Right atrium auricular region (tissue), 2 donors: ENCODE measurements around the gene LRR1. TPM values are rescaled to one million over a fixed set of nuclear protein-coding genes. Genes with fewer than 3 reads are reported as not detected.
"Not testable (repeated sequence)": the region's sequence is repeated elsewhere in the genome, so short reads cannot be mapped to it uniquely, and the experiment has no call there.

Experiments
- DNase-seq: peaks from one replicate; pipeline ENCODE4 v3.0.0-alpha.2; 2019; ENCODE audit warnings: low spot score
- H3K27ac ChIP-seq, 2 donors: fragments of 200-600 bp; sonication (generic); 1 replicate in 1 of 2; 2 replicates in 1 of 2; pipeline ENCODE4 v1.5.1; 2016 to 2019
- H3K27me3 ChIP-seq, 2 donors: fragments of 200-600 bp; sonication (generic); one replicate each; pipeline versions ENCODE4 v1.5.1 to v1.6.0; 2017 to 2019
- H3K36me3 ChIP-seq: fragments of 200-600 bp; sonication (generic); one replicate; pipeline ENCODE4 v1.5.1; 2016
- H3K4me1 ChIP-seq, 2 donors: fragments of 200-600 bp; sonication (generic); one replicate each; pipeline versions ENCODE4 v1.5.1 to v1.6.0; 2017 to 2019
- H3K4me3 ChIP-seq, 2 donors: fragments of 200-600 bp; sonication (generic); 1 replicate in 1 of 2; 2 replicates in 1 of 2; pipeline ENCODE4 v1.5.1; 2017 to 2019; ENCODE audit warnings: mild to moderate bottlenecking in 1 of 2, moderate library complexity in 1 of 2
- H3K9me3 ChIP-seq, 2 donors: fragments of 200-600 bp; sonication (generic); one replicate each; pipeline ENCODE4 v1.5.1; 2019
- total RNA-seq, 2 donors: library from RNA; depleted of rRNA; stranded (reverse); fragments of >200 nt; gene quantifications; one replicate each; pipeline ENCODE4 v1.1.0, GENCODE V29; 2016
- TF ChIP-seq, protein P1 (sequence below), 2 donors: fragments of 200-600 bp; sonication (generic); IDR thresholded peaks; one replicate each; pipeline ENCODE4 v1.5.1; 2019; ENCODE audit warnings: antibody characterized with exemption in 2 of 2

The LRR1 gene
- total RNA-seq, 2 donors from 2014 or later, result 3.6 to 3.8 TPM

DNA sequence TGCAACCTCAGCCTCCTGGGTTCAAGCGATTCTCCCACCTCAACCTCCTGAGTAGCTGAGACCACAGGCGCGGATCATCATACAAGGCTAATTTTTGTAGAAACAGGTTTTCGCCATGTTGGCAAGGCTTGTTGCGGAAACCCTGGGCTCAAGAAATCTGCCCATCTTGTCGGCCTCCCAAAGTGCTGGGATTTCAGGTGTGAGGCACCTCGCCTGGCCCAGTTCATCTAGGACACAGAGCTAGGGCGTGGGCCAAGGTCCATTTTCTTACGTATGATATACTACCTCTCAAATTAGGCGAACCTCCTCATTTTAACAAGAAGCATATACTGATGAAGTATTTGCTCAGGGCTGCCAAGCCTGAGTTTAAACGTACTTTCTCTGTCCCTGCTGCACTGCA, 14.7 kb upstream of the LRR1 start:
- no peak overlapping the region for H3K27ac ChIP-seq
- no peak overlapping the region for H3K4me3 ChIP-seq

DNA sequence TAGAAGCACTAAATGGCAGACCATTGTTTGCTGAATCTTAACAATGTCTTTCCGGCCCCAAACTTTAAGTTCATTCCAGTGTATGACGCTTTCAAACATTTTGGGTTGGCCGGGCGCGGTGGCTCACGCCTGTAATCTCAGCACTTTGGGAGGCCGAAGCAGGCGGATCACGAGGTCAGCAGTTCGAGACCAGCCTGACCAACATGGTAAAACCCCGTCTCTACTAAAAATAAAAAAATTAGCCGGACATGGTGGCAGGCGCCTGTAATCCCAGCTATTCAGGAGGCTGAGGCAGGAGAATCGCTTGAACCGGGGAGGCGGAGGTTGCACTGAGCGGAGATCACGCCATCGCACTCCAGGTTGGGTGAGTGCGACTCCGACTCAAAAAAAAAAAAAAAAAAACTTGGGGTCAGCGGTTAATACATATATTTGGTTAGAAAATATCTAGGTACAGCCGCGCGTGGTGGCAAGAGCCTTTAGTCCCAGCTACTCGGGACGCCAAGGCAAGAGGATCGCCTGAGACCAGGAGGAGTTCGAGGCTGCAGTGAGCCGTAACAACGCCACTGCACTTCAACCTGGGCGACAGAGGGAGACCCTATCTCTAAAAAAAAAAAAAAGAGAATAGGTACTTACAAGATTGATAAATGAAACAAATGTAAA, 13.6 kb upstream of the LRR1 start:
- H3K27me3 ChIP-seq, H3K9me3 ChIP-seq, DNase-seq: not testable (repeated sequence)
- peak overlapping the region; percentile 84 to 95 for H3K27ac ChIP-seq
- H3K4me1 ChIP-seq, result peaks cover 0 to 24% of the 10 kb centered on the region in 2 donors
- H3K36me3 ChIP-seq, result peaks cover 18% of the 10 kb centered on the region
- H3K4me3 ChIP-seq, result peak overlapping the region; percentile 79 to 91

More for the DNA sequence above, 14.7 kb upstream of the LRR1 start:
- H3K4me1 ChIP-seq, result peaks cover 0 to 24% of the 10 kb centered on the region in 2 donors
- TF ChIP-seq, protein P1, sequence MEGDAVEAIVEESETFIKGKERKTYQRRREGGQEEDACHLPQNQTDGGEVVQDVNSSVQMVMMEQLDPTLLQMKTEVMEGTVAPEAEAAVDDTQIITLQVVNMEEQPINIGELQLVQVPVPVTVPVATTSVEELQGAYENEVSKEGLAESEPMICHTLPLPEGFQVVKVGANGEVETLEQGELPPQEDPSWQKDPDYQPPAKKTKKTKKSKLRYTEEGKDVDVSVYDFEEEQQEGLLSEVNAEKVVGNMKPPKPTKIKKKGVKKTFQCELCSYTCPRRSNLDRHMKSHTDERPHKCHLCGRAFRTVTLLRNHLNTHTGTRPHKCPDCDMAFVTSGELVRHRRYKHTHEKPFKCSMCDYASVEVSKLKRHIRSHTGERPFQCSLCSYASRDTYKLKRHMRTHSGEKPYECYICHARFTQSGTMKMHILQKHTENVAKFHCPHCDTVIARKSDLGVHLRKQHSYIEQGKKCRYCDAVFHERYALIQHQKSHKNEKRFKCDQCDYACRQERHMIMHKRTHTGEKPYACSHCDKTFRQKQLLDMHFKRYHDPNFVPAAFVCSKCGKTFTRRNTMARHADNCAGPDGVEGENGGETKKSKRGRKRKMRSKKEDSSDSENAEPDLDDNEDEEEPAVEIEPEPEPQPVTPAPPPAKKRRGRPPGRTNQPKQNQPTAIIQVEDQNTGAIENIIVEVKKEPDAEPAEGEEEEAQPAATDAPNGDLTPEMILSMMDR (IDR thresholded peaks at IDR 0.05), result no peak
- H3K36me3 ChIP-seq, result peaks cover 18% of the 10 kb centered on the region
- no peak for DNase-seq
- no peaks in the 10 kb centered on the region for H3K9me3 ChIP-seq
- no peaks in the 10 kb centered on the region for H3K27me3 ChIP-seq

DNA sequence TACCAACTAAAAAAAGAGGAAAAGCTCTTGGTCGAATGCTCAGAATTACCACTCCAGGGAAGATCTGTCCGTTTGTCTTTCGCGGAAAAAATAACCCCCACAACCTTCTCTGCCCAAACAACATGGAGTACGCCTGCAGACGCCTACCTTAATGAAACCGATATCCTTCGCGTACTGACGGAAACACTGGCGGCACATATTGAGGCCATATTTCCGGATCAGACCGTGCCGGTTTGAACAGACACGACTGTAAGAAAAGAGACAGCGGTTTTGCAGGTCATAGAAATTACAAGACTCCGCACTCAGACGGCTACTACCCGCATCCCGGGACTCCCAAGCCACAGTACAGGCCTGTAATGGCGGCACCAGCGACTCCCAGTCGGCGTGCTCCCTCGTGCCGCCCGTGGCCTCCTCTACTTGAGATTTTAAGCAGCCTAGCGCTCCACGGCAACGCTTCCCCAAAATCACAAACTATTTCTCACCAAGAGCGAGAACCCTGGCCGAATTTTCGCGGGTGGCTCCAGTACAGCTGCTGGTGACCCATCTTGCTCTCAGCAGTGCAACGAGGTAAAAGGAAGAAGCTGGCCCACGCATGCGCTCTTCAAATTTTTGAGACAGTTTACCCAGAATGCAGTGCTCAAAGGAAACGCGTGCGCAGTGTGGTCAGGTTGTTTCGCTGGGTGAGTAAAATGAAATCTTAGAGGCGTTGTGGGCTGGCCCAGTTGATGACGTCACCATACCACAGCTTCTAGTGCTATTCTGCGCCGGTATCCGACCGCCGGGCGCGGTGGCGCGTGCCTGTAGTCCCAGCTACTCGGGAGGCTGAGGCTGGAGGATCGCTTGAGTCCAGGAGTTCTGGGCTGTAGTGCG, 12.7 kb upstream of the LRR1 start, which contains the start of gene RPS29:
TSS of gene RPS29 (minus strand) at position 578 of the 870 bp plus-strand sequence. CDS start at position 544, 34 bp downstream.
- peaks cover 0 to 24% of the 10 kb centered on the region in 2 donors for H3K4me1 ChIP-seq
- no peaks in the 10 kb centered on the region for H3K27me3 ChIP-seq
- peaks cover 18% of the 10 kb centered on the region for H3K36me3 ChIP-seq
- H3K9me3 ChIP-seq, result no peaks in the 10 kb centered on the region
- peak within 1 kb of the TSS; percentile 79 to 91 for H3K4me3 ChIP-seq
- H3K27ac ChIP-seq, result peak within 1 kb of the TSS; percentile 84 to 95
- TF ChIP-seq, protein P1 (IDR thresholded peaks at IDR 0.05), result no peak
- peak; percentile 100 for DNase-seq

DNA sequence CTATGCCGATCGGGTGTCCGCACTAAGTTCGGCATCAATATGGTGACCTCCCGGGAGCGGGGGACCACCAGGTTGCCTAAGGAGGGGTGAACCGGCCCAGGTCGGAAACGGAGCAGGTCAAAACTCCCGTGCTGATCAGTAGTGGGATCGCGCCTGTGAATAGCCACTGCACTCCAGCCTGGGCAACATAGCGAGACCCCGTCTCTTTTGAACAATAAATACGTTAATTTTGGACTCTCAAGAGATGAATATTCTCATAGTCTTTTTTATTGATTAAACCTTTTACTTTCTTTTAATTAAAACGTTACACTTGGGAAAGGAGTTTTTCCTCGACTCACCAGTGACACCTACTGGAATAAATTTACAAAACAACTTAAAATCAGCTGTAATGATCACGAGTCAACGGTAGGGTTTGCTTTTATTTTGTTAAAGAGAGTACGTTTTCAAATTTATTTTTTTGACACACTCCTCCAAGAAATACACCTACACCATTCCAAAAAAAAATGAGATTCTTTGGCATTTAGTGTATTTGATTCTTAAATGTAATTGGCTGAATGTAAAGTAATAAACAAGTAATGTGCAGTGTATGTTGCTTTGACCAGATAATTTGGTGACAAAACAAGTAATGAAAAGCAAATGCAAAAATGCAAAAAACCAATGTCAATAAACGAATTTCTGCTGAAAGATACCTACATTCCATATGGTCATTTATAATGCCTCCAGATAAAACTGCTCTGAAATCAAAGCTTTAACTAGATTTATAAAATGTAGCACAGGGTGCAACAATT, 11.9 kb upstream of the LRR1 start:
- Histone ChIP-seq H3K27ac (peak overlapping the region; percentile 84 to 95), H3K4me1 (peaks cover 0 to 24% of the 10 kb centered on the region in 2 donors), H3K9me3 (no peaks in the 10 kb centered on the region), H3K4me3 (peak overlapping the region; percentile 79 to 91), H3K27me3 (no peaks in the 10 kb centered on the region), H3K36me3 (peaks cover 18% of the 10 kb centered on the region)
- TF ChIP-seq, protein P1 (IDR thresholded peaks at IDR 0.05), result peak; percentile 77 to 78
- DNase-seq, result no peak

DNA sequence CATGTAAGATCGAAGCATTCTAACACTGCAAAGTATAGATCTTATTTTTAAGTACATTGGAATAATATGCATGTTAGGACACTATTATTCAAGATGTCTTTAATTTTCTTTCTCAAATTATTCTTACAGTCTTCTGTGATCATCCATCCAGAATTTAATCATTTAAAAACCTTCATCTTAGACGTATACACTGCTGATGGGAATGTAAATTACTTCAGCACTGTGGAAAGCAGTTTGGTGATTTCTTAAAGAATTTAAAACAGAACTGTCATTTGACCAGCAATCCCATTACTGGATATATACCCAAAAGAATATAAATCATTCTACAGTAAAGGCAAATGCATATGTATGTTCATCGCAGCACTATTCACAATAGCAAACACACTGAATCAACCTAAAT, 9.4 kb upstream of the LRR1 start:
- no peak for DNase-seq
- TF ChIP-seq, protein P1 (IDR thresholded peaks at IDR 0.05), result no peak
- Histone ChIP-seq H3K4me3 (no peak overlapping the region), H3K4me1 (peaks cover 0 to 13% of the 10 kb centered on the region in 2 donors), H3K9me3 (no peaks in the 10 kb centered on the region), H3K36me3 (peaks cover under 1% of the 10 kb centered on the region), H3K27me3 (no peaks in the 10 kb centered on the region), H3K27ac (no peak overlapping the region)
